K562 (cell line): Measurements from ENCODE around the gene CSNK1D. TPM values are rescaled to one million over a fixed set of nuclear protein-coding genes. Genes with fewer than 3 reads are reported as not detected.

Experiments used
- CREB3L1 ChIP-seq: fragments of 450-650 bp; IDR thresholded peaks from 2 replicates; pipeline ENCODE4 v1.6.1; 2014; ENCODE audit warnings: low read depth, mild to moderate bottlenecking, moderate library complexity, borderline replicate concordance
- HMGXB4 ChIP-seq: sonication (generic); formaldehyde crosslinking; IDR thresholded peaks from 2 replicates; pipeline ENCODE4 v1.8.1; 2023; ENCODE audit warnings: mild to moderate bottlenecking, missing genetic modification reagents
- MGA ChIP-seq: fragments of 450-650 bp; IDR thresholded peaks from 2 replicates; pipeline ENCODE4 v1.6.1; 2016; ENCODE audit warnings: mild to moderate bottlenecking, moderate library complexity
- polyA plus RNA-seq, 8 experiments: library from polyadenylated mRNA; depleted of rRNA in 4 of 8; stranded (reverse) in 5 of 8; unstranded in 3 of 8; fragments of >200 nt; fragmentation: Nextera tagmentation in 2 of 8; fragmentation: Illumina TruSeq in 1 of 8; extraction: Ambion mirVana in 2 of 8; extraction: Trizol in 1 of 8; gene quantifications; 2 replicates each; pipeline versions ENCODE4 v1.2.1 to v1.2.3, GENCODE V29; 2011 to 2014; ENCODE audit warnings: inconsistent platforms in 1 of 8, missing spikeins in 1 of 8
- total RNA-seq, 7 experiments: library from RNA; depleted of rRNA in 6 of 7; stranded (reverse); fragments of >200 nt in 6 of 7; fragmentation: Illumina TruSeq in 2 of 7; extraction: Trizol in 2 of 7; gene quantifications; 2 replicates each; pipeline versions ENCODE4 v1.2.1 to v1.2.3, GENCODE V29; 2011 to 2021; ENCODE audit warnings: low replicate concordance in 1 of 7

CSNK1D gene
- total and polyA plus RNA-seq, 9 of the 15 experiments (the other 6 are each of a cell fraction or from before 2014, with no cell fraction given): 6.5 to 133 (median 41.3) TPM

- TF ChIP-seq MGA (peak; percentile 76), HMGXB4 (CRISPR knock-in tag) (no peak), CREB3L1 (no peak)
Measured at GRCh38 chr17:82278786-82279391, 5.4 kb upstream of the CSNK1D start (continued).
